ENCODE data around the gene IFNG-AS1.

- TF ChIP-seq CTCF (IDR thresholded peaks at IDR 0.05; ENCODE audit: poor library complexity, severe bottlenecking) = no peak
- no peak for TF ChIP-seq EZH2 (IDR thresholded peaks at IDR 0.05; ENCODE audit: borderline replicate concordance, insufficient read depth, low read length, poor library complexity, severe bottlenecking)
Measured at GRCh38 chr12:67988601-67989021, 636 bp upstream of the IFNG-AS1 start.
